HuH-7.5 (cell line): ENCODE data around the gene APOE.
"Not testable (repeated sequence)": the region's sequence is repeated elsewhere in the genome, so short reads cannot be mapped to it uniquely, and the experiment has no call there.

Experiments
- DNase-seq: peaks from one replicate; pipeline ENCODE4 v3.0.0; 2011; ENCODE audit warnings: low spot score

Gene APOE

GRCh38 chr19:44884566-44884965 is 21.0 kb upstream of the APOE start:
- no peak for DNase-seq

GRCh38 chr19:44886141-44886540 is 19.5 kb upstream of the APOE start:
- DNase-seq: no peak

DNA sequence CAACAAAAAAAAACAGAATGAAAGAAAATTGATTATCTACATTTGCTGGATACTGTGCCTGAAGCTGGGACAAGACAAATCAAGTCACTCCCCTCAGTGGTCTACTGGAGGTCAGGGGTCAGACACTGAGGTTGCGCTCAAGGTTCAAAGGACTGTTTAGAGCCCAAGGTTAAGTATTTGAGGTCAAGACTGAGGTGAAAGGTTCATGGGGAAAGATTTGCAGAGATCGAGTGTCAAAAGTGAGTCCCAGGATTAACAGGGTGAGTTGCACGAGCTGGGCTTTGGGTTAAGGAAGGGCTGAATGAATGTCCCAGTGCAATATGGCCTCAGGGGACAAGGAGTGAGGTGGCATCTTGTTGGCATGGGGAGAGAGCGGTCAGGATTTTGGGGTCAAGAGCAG is 17.9 kb upstream of the APOE start:
- DNase-seq: no peak

- not testable (repeated sequence) for DNase-seq
These were observed 17.3 kb upstream of the APOE start for GRCh38 chr19:44888335-44888734.

DNA sequence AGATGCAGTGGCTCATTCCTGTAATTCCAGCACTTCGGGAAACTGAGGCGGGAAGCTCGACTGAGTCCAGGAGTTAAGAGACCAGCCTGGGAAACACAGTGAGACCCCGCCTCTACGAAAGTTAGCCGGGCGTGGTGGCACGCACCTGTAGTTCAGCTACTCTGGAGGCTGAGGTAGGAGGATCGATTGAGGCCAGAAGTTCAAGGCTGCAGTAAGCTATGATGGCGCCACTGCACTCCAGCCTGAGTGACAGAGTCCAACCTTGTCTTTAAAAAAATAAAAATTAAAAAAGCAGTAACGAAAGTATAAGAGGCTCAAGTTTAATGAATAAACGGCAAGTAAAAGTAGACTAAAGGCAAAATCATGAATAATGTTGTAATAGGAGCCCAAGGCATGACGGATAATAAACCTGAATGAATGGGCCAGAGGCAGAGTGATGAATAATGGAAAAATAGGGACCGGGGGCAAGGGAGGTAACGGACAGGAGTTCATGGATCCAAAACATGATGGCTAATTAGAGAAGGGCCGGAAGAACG is 15.7 kb upstream of the APOE start:
- no peak for DNase-seq

DNA sequence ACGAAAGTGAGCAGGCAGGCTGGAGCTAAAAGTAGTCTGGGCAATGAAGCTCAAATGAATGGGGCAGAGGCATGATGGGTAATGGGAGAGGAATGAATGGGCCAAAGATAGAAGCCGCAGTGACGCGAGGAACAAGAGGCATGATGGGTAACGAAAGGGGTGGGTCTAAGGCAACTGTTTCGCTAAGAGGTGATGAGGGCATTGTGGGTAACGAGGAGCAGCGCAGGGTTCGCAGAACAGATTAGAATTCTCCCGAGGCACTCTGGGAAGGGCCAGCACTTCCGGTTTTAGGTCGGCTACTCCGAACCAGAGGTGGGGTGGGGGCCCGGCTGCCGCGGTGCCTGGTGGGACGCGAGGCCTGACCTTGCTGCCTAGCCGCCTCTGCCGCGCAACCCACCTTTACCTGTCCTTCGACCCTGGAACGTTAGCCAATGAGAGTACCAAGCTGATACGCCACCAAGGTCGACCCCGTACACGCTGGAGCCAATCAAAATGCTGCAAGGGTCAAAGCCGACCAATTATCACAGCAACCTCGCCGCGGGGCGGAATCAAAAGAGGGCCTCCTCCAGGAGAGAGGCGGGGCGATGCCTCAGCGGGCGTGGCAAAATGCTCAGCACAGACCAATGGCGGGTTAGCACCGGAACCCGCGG is 15.1 kb upstream of the APOE start:
- peak; percentile 98 for DNase-seq

GRCh38 chr19:44891016-44891882 is 14.3 kb upstream of the APOE start, which contains the start of gene TOMM40:
Gene TOMM40 (plus strand): TSS chr19:44891254. CDS start chr19:44891416, 162 bp downstream.
- peak; percentile 97 for DNase-seq

DNA sequence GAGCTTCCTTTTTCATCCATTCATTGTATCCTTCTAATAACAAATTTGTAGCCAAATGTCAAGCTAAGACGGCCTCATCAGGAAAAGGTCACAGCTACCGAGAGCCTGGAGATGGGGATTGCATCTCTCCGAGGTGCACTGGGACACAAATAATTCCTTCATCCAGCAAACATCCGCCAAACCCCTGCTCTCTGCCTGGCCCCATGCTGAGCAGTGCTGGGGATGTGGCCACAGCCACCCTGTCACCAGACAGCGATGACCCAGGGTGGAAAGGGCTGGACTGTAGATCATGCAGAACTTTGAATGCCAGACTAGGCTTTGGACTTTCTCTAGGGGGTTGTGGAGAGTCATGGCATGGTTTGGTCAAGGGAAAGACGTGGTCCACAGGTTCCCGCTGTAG is 12.7 kb upstream of the APOE start:
- no peak for DNase-seq

GRCh38 chr19:44893332-44894051 is 12.1 kb upstream of the APOE start:
- DNase-seq: no peak

GRCh38 chr19:44894052-44894400 is 11.6 kb upstream of the APOE start:
- DNase-seq: no peak

- DNase-seq: no peak
These were observed 10.7 kb upstream of the APOE start for GRCh38 chr19:44894946-44895345.

GRCh38 chr19:44897835-44898234 is 7.8 kb upstream of the APOE start:
- DNase-seq: no peak

DNA sequence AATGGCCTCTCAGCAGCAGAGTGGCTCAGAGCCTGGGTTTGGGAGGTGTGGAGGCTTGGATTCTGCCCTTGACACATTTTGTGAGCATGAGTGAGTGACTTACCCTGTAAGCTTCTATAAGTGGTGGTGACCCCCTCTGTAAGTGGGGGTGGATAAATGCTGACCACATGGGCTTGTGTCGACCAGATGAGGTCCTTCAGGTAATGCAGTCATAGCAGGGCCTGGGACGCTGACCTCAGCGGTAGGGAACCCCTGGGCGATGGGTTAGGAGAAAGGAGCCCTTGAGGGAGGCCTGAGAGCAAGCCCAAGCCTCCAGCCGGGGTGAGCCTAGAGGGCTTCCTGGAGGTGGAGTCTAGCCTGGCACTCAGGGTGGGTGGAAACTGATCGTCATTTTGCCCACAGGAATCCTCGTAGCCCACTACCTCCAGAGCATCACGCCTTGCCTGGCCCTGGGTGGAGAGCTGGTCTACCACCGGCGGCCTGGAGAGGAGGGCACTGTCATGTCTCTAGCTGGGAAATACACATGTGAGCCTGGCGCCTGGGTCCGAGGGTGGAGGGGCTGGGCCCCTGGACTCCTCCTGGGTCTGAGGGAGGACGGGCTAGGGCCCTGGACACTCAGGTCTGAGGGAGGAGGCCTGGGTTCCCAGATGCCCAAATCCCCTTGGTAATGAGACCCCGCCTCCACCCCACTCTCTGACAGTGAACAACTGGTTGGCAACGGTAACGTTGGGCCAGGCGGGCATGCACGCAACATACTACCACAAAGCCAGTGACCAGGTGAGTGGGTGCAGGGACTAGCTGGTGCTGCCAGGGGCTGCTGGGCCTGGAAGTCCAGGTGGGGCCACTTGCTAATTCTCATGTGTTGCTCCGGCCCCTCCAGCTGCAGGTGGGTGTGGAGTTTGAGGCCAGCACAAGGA is 5.0 kb upstream of the APOE start:
- no peak for DNase-seq

- DNase-seq: peak; percentile 2
These were observed 2.4 kb upstream of the APOE start for GRCh38 chr19:44903216-44903601.

GRCh38 chr19:44903602-44904425 is 1.8 kb upstream of the APOE start:
- DNase-seq: peak; percentile 68

- DNase-seq: peak; percentile 8
These were observed 1.1 kb upstream of the APOE start for GRCh38 chr19:44904426-44904994.

- DNase-seq: no peak
These were observed 2.0 kb downstream of the APOE start for GRCh38 chr19:44907613-44908012.

GRCh38 chr19:44908074-44908835 is 2.7 kb downstream of the APOE start:
- no peak for DNase-seq

DNA sequence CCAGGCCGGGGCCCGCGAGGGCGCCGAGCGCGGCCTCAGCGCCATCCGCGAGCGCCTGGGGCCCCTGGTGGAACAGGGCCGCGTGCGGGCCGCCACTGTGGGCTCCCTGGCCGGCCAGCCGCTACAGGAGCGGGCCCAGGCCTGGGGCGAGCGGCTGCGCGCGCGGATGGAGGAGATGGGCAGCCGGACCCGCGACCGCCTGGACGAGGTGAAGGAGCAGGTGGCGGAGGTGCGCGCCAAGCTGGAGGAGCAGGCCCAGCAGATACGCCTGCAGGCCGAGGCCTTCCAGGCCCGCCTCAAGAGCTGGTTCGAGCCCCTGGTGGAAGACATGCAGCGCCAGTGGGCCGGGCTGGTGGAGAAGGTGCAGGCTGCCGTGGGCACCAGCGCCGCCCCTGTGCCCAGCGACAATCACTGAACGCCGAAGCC is 3.3 kb downstream of the APOE start:
- no peak for DNase-seq
